DOHH2 (cell line): ENCODE data around the gene PRCP.

Experiments
- CTCF ChIP-seq: fragments of 200-600 bp; sonication (generic); IDR thresholded peaks from one replicate; pipeline ENCODE4 v1.5.1; 2014; ENCODE audit warnings: antibody characterized with exemption, mild to moderate bottlenecking, low read depth, low read length; ENCODE audit not compliant: poor library complexity, severe bottlenecking
- EZH2phosphoT487 ChIP-seq: fragments of 200-600 bp; sonication (generic); IDR thresholded peaks from 2 replicates; pipeline ENCODE4 v1.6.1; 2017; ENCODE audit warnings: borderline replicate concordance, mild to moderate bottlenecking, antibody characterized with exemption, low read length, moderate library complexity, mixed read lengths

- TF ChIP-seq CTCF (no peak), EZH2phosphoT487 (no peak)
Measured at GRCh38 chr11:82790723-82791484, 109.3 kb downstream of the PRCP start.
